IMR-90 (cell line): ENCODE results near the gene FOSL2. TPM values are rescaled to one million over a fixed set of nuclear protein-coding genes. Genes with fewer than 3 reads are reported as not detected.

ENCODE experiments used
- ATAC-seq: fragments of 200-7000 bp; cut with Tn5 transposase; 2 replicates; pipeline ENCODE4 v1.9.1; 2020; ENCODE audit warnings: low read depth, mild to moderate bottlenecking, moderate library complexity
- BruUV-seq: library from RNA; stranded (reverse); fragments of 400-500 nt; replicated peaks from 2 replicates; lab custom pipeline; 2021; lab: Mats Ljungman, UMichigan
- CTCF ChIA-PET: fragments of 300-600 bp; formaldehyde crosslinking; extraction: SDS; loops from one replicate; lab custom pipeline; 2021; ENCODE audit warnings: antibody characterized with exemption; lab: Yijun Ruan, JAX
- POLR2A ChIA-PET: fragments of 300-600 bp; sonication (Branson Sonifier 250); formaldehyde crosslinking; loops from one replicate; lab custom pipeline; 2022; ENCODE audit warnings: antibody characterized with exemption; ENCODE audit not compliant: unreplicated experiment; lab: Charles Lee
- DNase-seq: peaks from one replicate; pipeline ENCODE4 v3.0.0; 2013
- H2AFZ ChIP-seq: replicated peaks from 2 replicates; pipeline ENCODE3; 2013; ENCODE audit warnings: low read length, mild to moderate bottlenecking; ENCODE audit not compliant: poor library complexity
- H2AK5ac ChIP-seq: 2 replicates; pipeline ENCODE4 v1.6.1; 2013; ENCODE audit warnings: low read depth, low read length, inconsistent platforms
- H2AK9ac ChIP-seq: replicated peaks from 2 replicates; pipeline ENCODE3; 2013; ENCODE audit warnings: mild to moderate bottlenecking, low read depth, low read length, moderate library complexity; ENCODE audit not compliant: poor library complexity
- H2BK120ac ChIP-seq: 2 replicates; pipeline ENCODE4 v1.6.1; 2013; ENCODE audit warnings: low read depth, low read length, inconsistent platforms
- H2BK15ac ChIP-seq: 3 replicates; pipeline ENCODE4 v1.6.1; 2013; ENCODE audit warnings: low read depth, low read length, inconsistent platforms
- H2BK20ac ChIP-seq: 2 replicates; pipeline ENCODE4 v1.6.1; 2013; ENCODE audit warnings: low read depth, mild to moderate bottlenecking, inconsistent platforms, low read length, moderate library complexity
- H2BK5ac ChIP-seq: 2 replicates; pipeline ENCODE4 v1.6.1; 2013; ENCODE audit warnings: mild to moderate bottlenecking, low read depth, low read length, inconsistent platforms; ENCODE audit not compliant: poor library complexity, severe bottlenecking
- H3K14ac ChIP-seq: replicated peaks from 2 replicates; pipeline ENCODE4 v1.6.1; 2013; ENCODE audit warnings: low read depth, low read length, inconsistent platforms
- H3K18ac ChIP-seq: 2 replicates; pipeline ENCODE4 v1.6.1; 2013; ENCODE audit warnings: low read depth, low read length, control low read depth
- H3K23ac ChIP-seq: 2 replicates; pipeline ENCODE4 v1.6.1; 2013; ENCODE audit warnings: low read depth, low read length, inconsistent platforms
- H3K27ac ChIP-seq: 2 replicates; pipeline ENCODE4 v1.5.1; 2013; ENCODE audit warnings: mild to moderate bottlenecking, control low read depth, low read length; ENCODE audit not compliant: insufficient read depth
- H3K27me3 ChIP-seq: 2 replicates; pipeline ENCODE4 v1.6.1; 2013; ENCODE audit warnings: low read length; ENCODE audit not compliant: control insufficient read depth, insufficient read depth
- H3K36me3 ChIP-seq: 2 replicates; pipeline ENCODE4 v1.6.1; 2013; ENCODE audit warnings: low read length, mixed read lengths; ENCODE audit not compliant: control insufficient read depth, insufficient read depth
- H3K4ac ChIP-seq: 2 replicates; pipeline ENCODE4 v1.6.1; 2013; ENCODE audit warnings: low read depth, low read length, inconsistent platforms
- H3K4me1 ChIP-seq: 2 replicates; pipeline ENCODE4 v1.6.1; 2013; ENCODE audit warnings: low read length, mixed read lengths; ENCODE audit not compliant: control insufficient read depth, insufficient read depth
- H3K4me2 ChIP-seq: 2 replicates; pipeline ENCODE4 v1.6.1; 2013; ENCODE audit warnings: low read depth, mild to moderate bottlenecking, control low read depth, low read length, moderate library complexity
- H3K4me3 ChIP-seq: 2 replicates; pipeline ENCODE4 v1.5.1; 2013; ENCODE audit warnings: low read depth, mild to moderate bottlenecking, control low read depth, low read length, moderate library complexity; ENCODE audit not compliant: insufficient read depth
- H3K56ac ChIP-seq: 2 replicates; pipeline ENCODE4 v1.6.1; 2013; ENCODE audit warnings: low read length, inconsistent platforms; ENCODE audit not compliant: insufficient read depth; ENCODE audit errors: extremely low read depth
- H3K79me1 ChIP-seq, 2 experiments: 2 replicates each; pipeline ENCODE4 v1.6.1; 2013; ENCODE audit warnings: low read length in 2 of 2, inconsistent platforms in 1 of 2, low read depth in 1 of 2
- H3K9ac ChIP-seq: 2 replicates; pipeline ENCODE4 v1.6.1; 2013; ENCODE audit warnings: low read depth, low read length, control low read depth
- H3K9me1 ChIP-seq: 2 replicates; pipeline ENCODE4 v1.6.1; 2013; ENCODE audit warnings: low read length, inconsistent platforms; ENCODE audit not compliant: insufficient read depth
- H3K9me3 ChIP-seq: 2 replicates; pipeline ENCODE4 v1.6.1; 2013; ENCODE audit warnings: low read length; ENCODE audit not compliant: control insufficient read depth, insufficient read depth
- H4K20me1 ChIP-seq: 2 replicates; pipeline ENCODE4 v1.6.1; 2013; ENCODE audit warnings: low read length, inconsistent platforms; ENCODE audit not compliant: insufficient read depth
- H4K5ac ChIP-seq: 2 replicates; pipeline ENCODE4 v1.6.1; 2013; ENCODE audit warnings: mild to moderate bottlenecking, low read depth, low read length, control low read depth
- H4K8ac ChIP-seq, 2 experiments: 2 replicates each; pipeline ENCODE4 v1.6.1; 2013; ENCODE audit warnings: low read depth in 2 of 2, low read length in 2 of 2, control low read depth in 1 of 2, inconsistent platforms in 1 of 2
- H4K91ac ChIP-seq: 2 replicates; pipeline ENCODE4 v1.6.1; 2013; ENCODE audit warnings: low read depth, low read length, inconsistent platforms; ENCODE audit not compliant: insufficient read depth
- BHLHE40 ChIP-seq: fragments of 150-350 bp; IDR thresholded peaks from 2 replicates; pipeline ENCODE4 v1.6.1; 2016; ENCODE audit warnings: mild to moderate bottlenecking, low read depth, low read length
- CEBPB ChIP-seq: IDR thresholded peaks from 2 replicates; pipeline ENCODE4 v1.6.1; 2012; ENCODE audit warnings: low read depth, low read length, improper control_type of control experiment
- FOS ChIP-seq: fragments of 150-350 bp; IDR thresholded peaks from 2 replicates; pipeline ENCODE4 v1.6.1; 2016; ENCODE audit warnings: low read depth, low read length
- MAFK ChIP-seq: IDR thresholded peaks from 2 replicates; pipeline ENCODE4 v1.6.1; 2012; ENCODE audit warnings: low read depth, low read length, improper control_type of control experiment
- MAZ ChIP-seq: IDR thresholded peaks from 2 replicates; pipeline ENCODE4 v1.6.1; 2012; ENCODE audit warnings: low read depth, mild to moderate bottlenecking, low read length, improper control_type of control experiment, moderate library complexity, borderline replicate concordance
- MXI1 ChIP-seq: IDR thresholded peaks from 2 replicates; pipeline ENCODE4 v1.6.1; 2012; ENCODE audit warnings: low read depth, mild to moderate bottlenecking, low read length, moderate library complexity, borderline replicate concordance
- NFE2L2 ChIP-seq: fragments of 150-350 bp; IDR thresholded peaks from 2 replicates; pipeline ENCODE4 v1.6.1; 2016; ENCODE audit warnings: low read depth, mild to moderate bottlenecking, low read length
- POLR2A ChIP-seq: IDR thresholded peaks from 2 replicates; pipeline ENCODE4 v1.6.1; 2012; ENCODE audit warnings: mild to moderate bottlenecking, low read depth, low read length
- RAD21 ChIP-seq: IDR thresholded peaks from 2 replicates; pipeline ENCODE4 v1.6.1; 2012; ENCODE audit warnings: low read length, improper control_type of control experiment
- RCOR1 ChIP-seq: IDR thresholded peaks from 2 replicates; pipeline ENCODE4 v1.6.1; 2012; ENCODE audit warnings: mild to moderate bottlenecking, low read length, improper control_type of control experiment; ENCODE audit not compliant: insufficient replicate concordance
- RFX5 ChIP-seq: IDR thresholded peaks from 2 replicates; pipeline ENCODE4 v1.8.0; 2012; ENCODE audit warnings: low read depth, mild to moderate bottlenecking, low read length, moderate library complexity
- SMC3 ChIP-seq: fragments of 150-350 bp; IDR thresholded peaks from 2 replicates; pipeline ENCODE4 v1.6.1; 2016; ENCODE audit warnings: low read depth, mild to moderate bottlenecking, antibody characterized with exemption, low read length, moderate library complexity
- USF2 ChIP-seq: fragments of 150-350 bp; IDR thresholded peaks from 2 replicates; pipeline ENCODE4 v1.6.1; 2017; ENCODE audit warnings: mild to moderate bottlenecking, antibody characterized with exemption, low read length, low read depth
- WGBS, 2 experiments: methylation state at CpG; one replicate each; pipeline versions ENCODE4 v1.1.5 to v1.1.7; 2013; ENCODE audit warnings: missing lambda C conversion rate in 2 of 2; ENCODE audit not compliant: insufficient read length in 1 of 2; ENCODE audit errors: extremely low coverage in 2 of 2; 5-methylcytosine and 5-hydroxymethylcytosine counted together
- dilution Hi-C: fragments of 300-500 bp; cut with HindIII; formaldehyde crosslinking; loops from one replicate; pipeline ENCODE4 v1.14.3; 2018; ENCODE audit warnings: low sequenced_read_pairs; ENCODE audit not compliant: unreplicated experiment
- in situ Hi-C: fragments of 300-500 bp; cut with MboI; formaldehyde crosslinking; loops from 3 replicates; pipeline ENCODE4 v1.14.3; 2019; ENCODE audit warnings: low sequenced_read_pairs, inconsistent platforms, mixed read lengths
- intact Hi-C: fragments of 100-400 bp; cut with micrococcal nuclease; formaldehyde crosslinking; loops from 2 replicates; pipeline ENCODE4 v1.10.0; 2022
- polyA plus RNA-seq, 3 experiments: library from polyadenylated mRNA; depleted of rRNA; stranded (reverse); fragments of >200 nt; gene quantifications; 2 replicates each; pipeline ENCODE4 v1.2.3, GENCODE V29; 2012; ENCODE audit warnings: low replicate concordance in 1 of 3
- total RNA-seq: library from RNA; depleted of rRNA; stranded (reverse); fragments of >200 nt; gene quantifications from 2 replicates; pipeline ENCODE4 v1.2.3, GENCODE V29; 2012
- TF ChIP-seq, protein P1 (sequence below): conservative IDR thresholded peaks from 2 replicates; pipeline ENCODE4 v1.5.1; 2012; ENCODE audit warnings: mild to moderate bottlenecking, low read depth, low read length, improper control_type of control experiment
- TF ChIP-seq, protein P2 (sequence below): fragments of 150-350 bp; IDR thresholded peaks from 2 replicates; pipeline ENCODE4 v1.6.1; 2016; ENCODE audit warnings: low read depth, mild to moderate bottlenecking, low read length, moderate library complexity, borderline replicate concordance

Gene FOSL2
- total and polyA plus RNA-seq, 2 of the 4 experiments (the other 2 are of a cell fraction), result 31.4 to 46.3 TPM

DNA sequence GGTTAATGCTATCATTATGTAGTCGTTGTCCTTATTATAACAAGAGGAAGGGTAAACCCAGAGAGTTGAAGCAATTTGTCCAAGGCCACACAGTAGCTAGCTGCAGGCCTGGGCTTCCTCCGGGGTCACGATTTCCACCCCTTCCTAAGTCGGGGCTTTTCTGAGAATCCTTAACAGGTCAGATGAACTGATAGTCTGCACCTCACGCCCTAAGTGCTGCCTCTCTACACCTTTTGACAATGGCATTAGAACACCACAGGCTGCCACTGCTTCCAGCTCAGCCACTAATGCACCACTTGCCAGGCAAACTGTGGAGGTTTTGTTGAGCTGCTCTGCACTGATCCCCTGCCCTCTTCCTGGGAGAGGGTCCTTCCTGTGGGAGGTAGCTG is 37.7 kb downstream of the FOSL2 start:
- peaks cover 5% of the 10 kb centered on the region for H3K9me3 ChIP-seq
- no peak overlapping the region for H4K5ac ChIP-seq
- H3K27ac ChIP-seq, result no peak overlapping the region
- no peak overlapping the region for H2AK5ac ChIP-seq
- no peak overlapping the region for H3K56ac ChIP-seq
- ChIA-PET CTCF (no interaction called here), POLR2A (no interaction called here)
- in situ Hi-C loops (no loop called here), dilution Hi-C loops (no loop called here), intact Hi-C loops (no loop called here)
- no CpG with 5 or more reads among the region's 5 CpGs for WGBS, 2 experiments
- no peak overlapping the region for H2BK20ac ChIP-seq
- H3K18ac ChIP-seq, result no peak overlapping the region
- BruUV-seq, result no TSS peak
- H3K27me3 ChIP-seq, result no peaks in the 10 kb centered on the region
- H3K9me1 ChIP-seq, result peaks cover 3% of the 10 kb centered on the region
- H2BK120ac ChIP-seq, result no peak overlapping the region
- H2AFZ ChIP-seq, result no peak overlapping the region
- H3K23ac ChIP-seq, result no peak overlapping the region
- DNase-seq (no peak), ATAC-seq (no peak)
- no peaks in the 10 kb centered on the region for H4K20me1 ChIP-seq
- no peak overlapping the region for H4K91ac ChIP-seq
- no peak overlapping the region for H3K9ac ChIP-seq
- peaks cover 6% of the 10 kb centered on the region for H3K4me1 ChIP-seq
- no peak overlapping the region for H3K14ac ChIP-seq
- no peak overlapping the region for H4K8ac ChIP-seq
- H3K79me1 ChIP-seq, result no peaks in the 10 kb centered on the region
- H2AK9ac ChIP-seq, result no peak overlapping the region
- no peak for TF ChIP-seq SMC3
- TF ChIP-seq BHLHE40, result no peak
- TF ChIP-seq RFX5, result no peak
- TF ChIP-seq CEBPB, result no peak
- TF ChIP-seq MAFK, result no peak
- TF ChIP-seq, protein P1, sequence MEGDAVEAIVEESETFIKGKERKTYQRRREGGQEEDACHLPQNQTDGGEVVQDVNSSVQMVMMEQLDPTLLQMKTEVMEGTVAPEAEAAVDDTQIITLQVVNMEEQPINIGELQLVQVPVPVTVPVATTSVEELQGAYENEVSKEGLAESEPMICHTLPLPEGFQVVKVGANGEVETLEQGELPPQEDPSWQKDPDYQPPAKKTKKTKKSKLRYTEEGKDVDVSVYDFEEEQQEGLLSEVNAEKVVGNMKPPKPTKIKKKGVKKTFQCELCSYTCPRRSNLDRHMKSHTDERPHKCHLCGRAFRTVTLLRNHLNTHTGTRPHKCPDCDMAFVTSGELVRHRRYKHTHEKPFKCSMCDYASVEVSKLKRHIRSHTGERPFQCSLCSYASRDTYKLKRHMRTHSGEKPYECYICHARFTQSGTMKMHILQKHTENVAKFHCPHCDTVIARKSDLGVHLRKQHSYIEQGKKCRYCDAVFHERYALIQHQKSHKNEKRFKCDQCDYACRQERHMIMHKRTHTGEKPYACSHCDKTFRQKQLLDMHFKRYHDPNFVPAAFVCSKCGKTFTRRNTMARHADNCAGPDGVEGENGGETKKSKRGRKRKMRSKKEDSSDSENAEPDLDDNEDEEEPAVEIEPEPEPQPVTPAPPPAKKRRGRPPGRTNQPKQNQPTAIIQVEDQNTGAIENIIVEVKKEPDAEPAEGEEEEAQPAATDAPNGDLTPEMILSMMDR, result no peak
- TF ChIP-seq NFE2L2, result no peak
- no peak for TF ChIP-seq RAD21
- no peak for TF ChIP-seq FOS
- TF ChIP-seq, protein P2, sequence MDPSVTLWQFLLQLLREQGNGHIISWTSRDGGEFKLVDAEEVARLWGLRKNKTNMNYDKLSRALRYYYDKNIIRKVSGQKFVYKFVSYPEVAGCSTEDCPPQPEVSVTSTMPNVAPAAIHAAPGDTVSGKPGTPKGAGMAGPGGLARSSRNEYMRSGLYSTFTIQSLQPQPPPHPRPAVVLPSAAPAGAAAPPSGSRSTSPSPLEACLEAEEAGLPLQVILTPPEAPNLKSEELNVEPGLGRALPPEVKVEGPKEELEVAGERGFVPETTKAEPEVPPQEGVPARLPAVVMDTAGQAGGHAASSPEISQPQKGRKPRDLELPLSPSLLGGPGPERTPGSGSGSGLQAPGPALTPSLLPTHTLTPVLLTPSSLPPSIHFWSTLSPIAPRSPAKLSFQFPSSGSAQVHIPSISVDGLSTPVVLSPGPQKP, result no peak
- TF ChIP-seq USF2, result no peak
- TF ChIP-seq RCOR1, result no peak
- no peak for TF ChIP-seq MAZ
- TF ChIP-seq MXI1, result no peak
- no peak for TF ChIP-seq POLR2A
- no peak overlapping the region for H2BK5ac ChIP-seq
- H2BK15ac ChIP-seq, result no peak overlapping the region
- H3K4me2 ChIP-seq, result no peak overlapping the region
- H3K4ac ChIP-seq, result no peak overlapping the region
- H3K36me3 ChIP-seq, result no peaks in the 10 kb centered on the region
- H3K4me3 ChIP-seq, result no peak overlapping the region
